Measurements from ENCODE around the gene NPIPB6.

Gene NPIPB6

GRCh38 chr16:28297308-28297707 is 66.0 kb downstream of the NPIPB6 start:
- no peak for DNase-seq

GRCh38 chr16:28295276-28295675 is 68.0 kb downstream of the NPIPB6 start:
- DNase-seq, result no peak

GRCh38 chr16:28294201-28294600 is 69.1 kb downstream of the NPIPB6 start:
- no peak for DNase-seq

DNA sequence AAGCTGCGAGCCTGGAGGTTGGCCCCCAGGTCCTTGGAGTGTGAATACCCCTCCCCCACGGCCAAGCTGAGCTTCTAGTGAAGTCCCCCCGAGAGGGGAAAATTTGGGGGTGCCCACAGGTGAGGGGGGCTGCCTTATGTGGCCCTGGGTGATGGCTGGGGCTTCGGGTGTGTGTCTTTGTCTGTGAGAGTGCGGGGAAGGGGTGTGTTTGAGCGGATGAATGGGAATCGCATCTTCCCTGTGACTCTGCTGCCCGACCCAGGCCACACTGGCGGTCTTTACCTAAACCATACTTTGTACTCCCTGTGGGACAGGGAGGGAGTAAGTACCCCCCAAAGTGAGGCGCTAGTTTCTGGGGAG is 69.7 kb downstream of the NPIPB6 start:
- DNase-seq, result no peak

DNA sequence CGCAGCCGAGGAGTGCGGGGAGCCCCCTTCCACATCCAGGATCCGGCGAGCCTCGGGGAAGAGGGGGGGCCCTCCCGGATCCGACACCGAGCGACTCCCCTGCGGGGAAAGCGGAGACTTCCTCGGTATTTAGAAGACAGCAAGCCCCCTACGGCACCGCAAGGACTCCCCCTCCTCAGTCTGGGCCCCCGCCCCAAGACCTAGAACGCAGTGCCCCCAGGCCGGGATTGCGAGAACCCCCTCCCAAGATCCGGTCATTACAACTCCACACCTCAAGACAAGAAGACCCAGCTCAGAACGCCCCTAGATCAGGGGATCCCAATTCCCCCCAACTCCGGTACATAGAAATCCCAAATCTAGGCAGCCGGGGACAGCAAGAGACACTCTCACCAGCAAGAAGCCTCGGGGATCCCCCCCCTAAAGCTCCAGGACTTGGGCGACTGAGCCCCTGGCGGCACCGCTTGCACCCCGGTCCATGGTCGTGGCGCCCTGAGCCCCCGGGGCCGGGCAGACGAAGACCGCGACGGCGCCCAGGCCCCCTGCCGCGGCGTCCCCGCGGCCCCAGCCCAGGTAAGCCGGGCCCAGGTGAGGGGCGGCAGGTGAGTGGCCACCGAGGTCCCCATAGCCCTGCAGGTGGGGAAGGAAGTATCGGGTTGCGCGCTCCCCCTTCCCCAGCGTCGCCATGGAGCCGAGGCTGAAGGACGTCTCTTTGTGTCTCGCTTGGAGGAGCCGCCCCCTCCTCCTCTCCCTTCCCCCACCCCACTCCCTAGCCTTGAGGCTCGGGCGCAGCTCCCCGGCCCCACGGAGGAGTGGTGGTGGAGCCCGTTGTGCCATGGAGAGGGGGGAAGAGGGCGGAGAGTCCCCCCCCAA is 70.3 kb downstream of the NPIPB6 start:
- DNase-seq, result no peak
